Left renal pelvis (tissue), 4 donors: ENCODE results near the gene ERMN. TPM values are rescaled to one million over a fixed set of nuclear protein-coding genes. Genes with fewer than 3 reads are reported as not detected.
"Not testable (repeated sequence)": the region's sequence is repeated elsewhere in the genome, so short reads cannot be mapped to it uniquely, and the experiment has no call there.

Source experiments
- DNase-seq, 4 donors: peaks; one replicate each; pipeline ENCODE4 v3.0.0-alpha.2; 2013; ENCODE audit warnings: low read depth in 4 of 4, low spot score in 3 of 4
- polyA plus RNA-seq, 4 donors: library from polyadenylated mRNA; unstranded; fragments of 120-200 nt; gene quantifications; one replicate each; pipeline ENCODE4 v1.2.1, GENCODE V29; 2013; ENCODE audit not compliant: insufficient read length in 4 of 4

Gene ERMN
- polyA plus RNA-seq, 4 donors, result 0.04 to 0.44 (median 0.33) TPM; not detected in 1

DNA sequence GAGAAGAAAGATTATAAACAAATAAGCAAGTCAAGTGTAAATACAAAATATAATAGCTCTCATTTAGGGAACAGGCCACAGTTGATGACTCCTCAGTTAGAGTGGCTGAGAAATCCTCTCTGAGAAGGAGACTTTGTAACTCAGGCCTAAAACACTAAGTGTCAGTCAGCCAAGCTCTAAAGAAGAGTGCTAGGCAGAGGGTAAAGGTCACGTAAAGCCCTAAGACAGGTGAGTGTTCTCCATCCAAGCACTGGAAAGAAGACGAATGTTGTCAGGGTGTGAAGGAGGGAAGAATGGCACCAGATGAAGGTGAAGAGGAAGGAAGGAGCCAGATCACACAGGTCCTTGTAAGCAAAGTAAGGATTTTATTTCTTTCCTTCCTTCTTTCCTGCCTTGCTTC is 24.3 kb downstream of the ERMN start:
- DNase-seq, result no peak

DNA sequence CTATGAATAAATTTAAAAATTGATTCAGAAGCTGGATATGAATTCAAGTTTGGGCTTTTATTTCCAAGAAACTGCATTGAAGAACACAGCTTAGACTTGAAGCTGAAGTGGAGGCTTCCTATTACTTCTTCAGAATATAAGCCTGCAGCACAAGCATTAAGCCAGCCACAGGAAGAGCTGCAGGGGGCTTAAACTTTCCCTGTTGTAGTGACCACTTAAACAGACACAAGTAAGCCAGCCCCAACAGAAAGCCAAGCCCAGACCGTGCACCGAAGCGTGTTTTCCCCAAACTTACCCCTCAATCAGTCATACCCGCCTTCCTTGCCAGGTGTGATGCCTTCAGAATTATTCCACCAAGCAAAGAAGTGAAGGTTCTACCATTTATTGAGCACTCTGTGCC is 28.7 kb downstream of the ERMN start:
- no peak for DNase-seq

DNA sequence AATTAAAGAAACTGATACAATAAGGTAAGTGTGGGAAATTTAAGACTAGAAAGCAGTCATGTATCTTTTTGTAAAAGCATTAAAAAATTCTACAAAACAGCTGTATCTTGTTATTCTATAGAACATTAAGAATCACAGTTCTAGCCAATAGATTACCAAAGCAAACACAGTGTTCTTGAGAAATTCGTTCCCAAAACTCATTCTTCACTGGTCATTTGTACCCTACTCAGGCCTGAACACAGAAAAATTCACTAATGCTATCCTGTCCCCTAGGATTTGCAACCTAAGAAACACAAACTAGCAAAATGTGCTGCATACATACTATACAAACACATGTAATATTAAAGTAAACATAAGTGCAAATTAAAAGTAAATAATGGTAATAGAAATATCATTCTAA is 29.1 kb downstream of the ERMN start:
- DNase-seq, result no peak

DNA sequence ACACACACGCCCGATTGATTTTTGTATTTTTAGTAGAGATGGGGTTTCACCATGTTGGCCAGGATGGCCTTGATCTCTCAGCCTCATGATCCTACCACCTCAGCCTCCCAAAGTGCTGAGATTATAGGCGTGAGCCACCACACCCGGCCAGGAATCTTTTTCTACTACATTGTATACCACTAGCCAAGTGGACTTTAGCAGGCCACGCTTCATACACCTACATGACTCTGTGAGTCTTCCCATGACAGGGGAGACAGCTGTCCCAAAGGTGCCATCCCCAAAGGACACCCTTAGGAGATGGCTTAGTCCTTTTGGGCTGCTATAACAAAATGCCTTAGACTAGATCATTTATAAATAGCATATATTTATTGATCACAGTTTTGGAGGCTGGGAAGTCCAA is 32.8 kb downstream of the ERMN start:
- no peak for DNase-seq

DNA sequence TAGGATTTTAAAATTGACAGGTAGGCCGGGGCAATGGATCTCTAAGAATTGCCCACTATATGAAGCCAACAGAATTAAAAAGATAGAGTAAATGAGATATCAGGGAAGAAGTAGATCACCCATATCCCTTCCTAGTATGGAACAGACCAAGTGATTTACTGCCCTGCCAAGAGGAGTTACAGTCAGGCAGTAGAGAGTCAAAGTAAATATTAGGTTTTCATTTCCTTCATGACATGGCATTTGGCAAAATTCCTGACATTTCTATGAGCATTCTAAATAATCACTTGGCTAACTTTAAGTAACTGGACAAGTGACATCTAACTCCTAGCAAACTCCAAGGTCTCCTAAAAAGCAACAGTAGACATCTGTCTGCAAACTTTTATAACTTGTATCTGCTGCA is 34.6 kb downstream of the ERMN start:
- DNase-seq, result no peak

DNA sequence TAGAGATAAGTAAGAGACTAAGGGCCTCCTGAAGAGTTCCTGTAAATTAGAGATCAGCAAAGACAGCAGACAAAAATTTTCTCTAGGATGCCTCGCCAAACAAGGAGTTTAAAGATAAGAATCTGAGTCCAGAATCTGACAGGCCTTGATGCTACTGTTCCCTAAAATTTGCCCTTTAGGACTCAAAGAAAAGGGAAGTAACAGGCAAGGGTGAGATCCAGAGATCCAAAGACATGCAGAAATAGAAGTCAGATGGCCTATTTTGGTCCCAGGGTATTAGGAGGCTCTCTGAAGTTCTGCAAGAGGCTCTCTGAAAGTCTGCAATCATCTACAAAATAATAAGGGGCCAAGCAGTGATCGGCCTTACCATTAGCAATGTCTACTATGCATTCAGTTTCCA is 35.1 kb downstream of the ERMN start:
- no peak for DNase-seq

DNA sequence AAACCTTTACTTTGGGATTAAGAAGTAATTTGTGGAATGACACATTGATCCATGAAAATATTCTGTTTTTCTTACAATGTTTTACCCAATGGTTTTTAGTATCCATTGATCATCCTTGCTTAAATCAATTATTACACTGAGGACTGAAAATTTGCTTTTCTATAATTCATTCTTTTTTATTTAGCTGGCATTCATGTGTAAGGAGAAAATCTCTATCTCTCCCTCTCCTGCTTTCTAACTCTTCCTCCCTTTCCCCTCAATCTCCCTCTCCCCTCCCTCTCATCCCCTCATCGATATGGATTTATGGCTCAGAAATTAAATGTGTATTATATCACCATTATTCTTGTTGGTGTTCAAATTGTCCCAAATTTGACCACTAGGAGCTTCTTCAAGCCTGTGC is 38.5 kb downstream of the ERMN start:
- DNase-seq, result no peak

DNA sequence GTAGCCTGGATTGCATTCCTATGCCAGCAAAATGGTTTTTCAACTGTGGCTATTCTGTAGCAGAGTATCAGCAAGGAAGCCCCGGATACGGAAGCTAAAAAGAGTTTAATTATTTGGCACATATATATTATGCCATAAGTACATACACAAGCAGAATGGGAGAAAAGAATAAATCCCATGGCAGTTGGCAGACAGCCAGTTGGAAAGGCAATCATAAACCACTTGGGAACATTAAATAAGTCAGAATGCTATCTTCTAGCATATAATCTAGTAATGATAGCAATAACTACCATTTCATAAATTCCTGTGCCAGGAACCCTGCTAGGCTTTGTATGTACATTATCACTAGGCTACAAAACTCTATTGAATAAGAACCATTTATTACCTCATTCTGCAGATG is 42.2 kb downstream of the ERMN start:
- no peak for DNase-seq

DNA sequence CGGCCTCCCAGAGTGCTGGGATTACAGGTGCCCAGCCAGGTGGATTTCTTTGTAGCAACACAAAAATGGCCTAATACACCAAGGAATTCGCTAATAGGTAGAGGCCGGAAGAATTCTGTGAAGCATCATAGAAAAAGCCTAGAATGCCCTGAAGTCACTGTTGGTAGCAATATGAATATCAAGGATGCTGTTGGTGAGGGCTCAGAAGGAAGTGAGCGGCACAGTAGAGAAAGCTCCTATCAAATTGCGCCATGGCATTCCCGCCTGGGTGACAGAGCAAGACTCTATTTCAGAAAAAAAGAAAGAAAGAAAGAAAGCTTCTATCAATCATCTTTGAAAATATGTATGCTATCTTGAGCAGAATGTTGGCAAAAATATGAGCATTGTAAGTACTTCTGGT is 44.3 kb downstream of the ERMN start:
- no peak for DNase-seq

DNA sequence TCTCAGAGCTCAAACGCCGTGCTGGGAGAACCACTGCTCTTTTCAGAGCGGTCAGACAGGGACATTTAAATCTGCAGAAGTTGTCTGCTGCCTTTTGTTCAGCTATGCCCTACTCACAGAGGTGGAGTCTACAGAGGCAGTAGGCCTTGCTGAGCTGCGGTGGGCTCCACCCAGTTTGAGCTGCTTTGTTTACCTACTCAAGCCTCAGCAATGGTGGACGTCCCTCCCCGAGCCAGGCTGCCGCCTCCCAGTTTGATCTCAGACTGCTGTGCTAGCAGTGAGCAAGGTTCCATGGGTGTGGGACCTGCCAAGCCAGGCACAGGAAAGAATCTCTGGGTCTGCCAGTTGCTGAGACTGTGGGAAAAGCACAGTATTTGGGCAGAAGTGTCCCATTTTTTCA is 46.3 kb downstream of the ERMN start:
- not testable (repeated sequence) for DNase-seq

DNA sequence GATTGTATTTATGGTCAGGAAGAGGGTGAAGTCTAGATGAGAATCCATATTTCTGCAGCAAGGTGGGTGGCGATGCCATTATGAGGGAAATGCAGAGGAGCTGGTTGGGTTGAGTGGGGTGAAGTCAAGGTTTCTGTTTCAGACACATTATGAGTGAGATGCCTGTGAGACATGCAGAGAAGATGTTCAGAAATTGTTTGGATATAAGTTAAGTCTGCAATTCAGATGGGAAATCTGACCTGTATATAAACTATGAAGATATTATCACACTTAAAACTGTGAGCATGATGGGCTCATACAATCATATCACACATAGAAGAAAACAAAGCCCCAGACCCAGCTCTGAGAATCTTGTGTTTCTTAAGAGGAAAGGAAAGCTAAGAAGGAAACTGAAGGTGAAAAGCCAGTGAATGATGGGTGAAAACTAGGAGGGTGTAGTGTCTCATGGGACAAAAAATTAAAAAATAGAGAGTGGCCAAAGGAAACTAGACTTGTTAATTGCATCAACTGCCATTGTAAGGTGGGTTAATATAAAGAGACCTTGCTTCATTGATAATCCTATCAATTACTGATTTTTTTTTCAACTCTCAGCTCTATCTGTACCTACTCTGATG is 53.9 kb downstream of the ERMN start:
- DNase-seq, result no peak

DNA sequence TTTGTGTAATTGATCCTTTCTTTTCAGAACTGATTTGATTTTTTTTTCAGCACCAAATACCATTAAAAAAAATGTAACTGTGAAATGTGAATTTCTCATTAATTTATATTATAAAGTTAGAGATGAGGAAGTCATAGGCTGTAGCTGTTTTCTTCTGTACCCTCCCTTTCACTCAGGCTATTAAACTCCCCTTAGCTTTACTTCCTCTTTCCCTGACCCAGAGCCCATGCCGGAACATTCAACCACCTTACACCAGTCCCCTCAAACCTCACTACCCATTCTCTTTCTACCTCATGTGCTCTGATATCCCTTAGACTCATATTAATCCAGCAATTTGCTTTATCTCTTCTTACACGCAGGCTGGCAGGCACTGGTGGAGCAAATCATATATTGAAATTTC is 55.7 kb downstream of the ERMN start:
- no peak for DNase-seq

DNA sequence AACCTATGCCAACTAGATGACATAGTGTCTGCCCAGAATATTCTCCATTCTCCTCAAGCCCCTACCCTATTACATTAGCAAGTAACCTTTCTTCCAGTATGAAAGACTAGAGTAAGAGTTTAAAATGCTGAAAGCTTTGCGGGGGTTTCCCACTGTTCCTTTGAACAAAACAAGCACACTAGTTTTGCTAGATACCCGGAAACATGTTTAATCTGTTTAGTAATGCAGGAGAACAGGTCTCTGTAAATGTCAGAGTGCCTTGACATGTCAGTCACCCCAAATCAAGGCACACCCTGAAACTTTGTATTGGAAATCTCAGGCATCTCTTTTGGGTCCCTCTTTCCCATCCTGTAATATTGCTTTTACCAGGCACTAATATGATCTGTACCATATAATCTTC is 56.6 kb downstream of the ERMN start:
- DNase-seq, result no peak

Other genes with a start within 250 kb of the ERMN start
- gene GALNT5, start 68.1 kb downstream of the ERMN start, polyA plus RNA-seq, result 1 to 10 TPM in 1 of 4 donors, under 1 TPM in 3; 0.44 to 5.4 (median 0.75) TPM
- 1 to 10 TPM; 1.3 to 2.3 (median 2.1) TPM for gene CYTIP, start 118.3 kb upstream of the ERMN start, polyA plus RNA-seq